HepG2 (cell line): ENCODE results near the gene METTL6. TPM values are rescaled to one million over a fixed set of nuclear protein-coding genes. Genes with fewer than 3 reads are reported as not detected.

ENCODE experiments used
- ATF1 ChIP-seq: IDR thresholded peaks from 2 replicates; pipeline ENCODE4 v1.6.1; 2016; ENCODE audit warnings: mild to moderate bottlenecking, control low read depth
- ATF4 ChIP-seq, 2 experiments: fragments of 450-650 bp in 1 of 2; sonication (generic) in 1 of 2; formaldehyde crosslinking; IDR thresholded peaks; 2 replicates each; pipeline versions ENCODE4 v1.5.0 to v1.8.0; 2020 to 2022; ENCODE audit warnings: mild to moderate bottlenecking in 1 of 2, missing genetic modification reagents in 1 of 2
- ATM ChIP-seq: fragments of 450-650 bp; IDR thresholded peaks from 2 replicates; pipeline ENCODE4 v1.7.1; 2017; ENCODE audit warnings: mild to moderate bottlenecking, borderline replicate concordance
- CHD4 ChIP-seq: fragments of 200-600 bp; sonication (generic); IDR thresholded peaks from 2 replicates; pipeline ENCODE4 v1.7.0; 2017; ENCODE audit warnings: mild to moderate bottlenecking, low read length, borderline replicate concordance
- EZH2 ChIP-seq: conservative IDR thresholded peaks from 2 replicates; pipeline ENCODE4 v1.6.1; 2012; ENCODE audit warnings: mild to moderate bottlenecking, low read depth, low read length, moderate library complexity
- FOSL2 ChIP-seq: sonication (generic); formaldehyde crosslinking; IDR thresholded peaks from 2 replicates; pipeline ENCODE4 v1.4.0; 2020; ENCODE audit warnings: missing genetic modification reagents
- FOXM1 ChIP-seq: sonication (generic); formaldehyde crosslinking; IDR thresholded peaks from 2 replicates; pipeline ENCODE4 v1.5.0; 2020; ENCODE audit warnings: missing genetic modification reagents
- HOXA9 ChIP-seq: sonication (generic); formaldehyde crosslinking; IDR thresholded peaks from 2 replicates; pipeline ENCODE4 v1.8.1; 2022; ENCODE audit warnings: missing genetic modification reagents, mild to moderate bottlenecking, moderate library complexity, borderline replicate concordance
- ISL2 ChIP-seq: sonication (generic); formaldehyde crosslinking; IDR thresholded peaks from 2 replicates; pipeline ENCODE4 v1.5.0; 2020; ENCODE audit warnings: missing genetic modification reagents
- KDM1A ChIP-seq: IDR thresholded peaks from 2 replicates; pipeline ENCODE4 v1.6.1; 2016; ENCODE audit warnings: missing compliant biosample characterization
- PHF5A ChIP-seq: IDR thresholded peaks from one replicate; pipeline ENCODE4 v1.6.1; 2018; ENCODE audit warnings: low read depth, missing genetic modification reagents; ENCODE audit not compliant: unreplicated experiment
- PLRG1 ChIP-seq: fragments of 450-650 bp; conservative IDR thresholded peaks from 2 replicates; pipeline ENCODE4 v1.6.1; 2016
- POGZ ChIP-seq: sonication (generic); formaldehyde crosslinking; IDR thresholded peaks from 2 replicates; pipeline ENCODE4 v1.4.0; 2020; ENCODE audit warnings: mild to moderate bottlenecking, missing genetic modification reagents
- PTBP1 ChIP-seq: fragments of 200-400 bp; formaldehyde crosslinking; IDR thresholded peaks from 2 replicates; pipeline ENCODE4 v1.6.1; 2018; ENCODE audit warnings: low read length, low read depth; ENCODE audit not compliant: poor library complexity, severe bottlenecking
- TFDP2 ChIP-seq: sonication (generic); formaldehyde crosslinking; IDR thresholded peaks from 2 replicates; pipeline ENCODE4 v1.4.0; 2020; ENCODE audit warnings: missing genetic modification reagents
- THAP7 ChIP-seq: sonication (generic); formaldehyde crosslinking; IDR thresholded peaks from 2 replicates; pipeline ENCODE4 v1.8.1; 2023; ENCODE audit warnings: mild to moderate bottlenecking, missing genetic modification reagents
- ZBTB21 ChIP-seq: sonication (generic); formaldehyde crosslinking; IDR thresholded peaks from 2 replicates; pipeline ENCODE4 v1.4.0; 2020; ENCODE audit warnings: missing genetic modification reagents
- ZFP1 ChIP-seq: IDR thresholded peaks from 2 replicates; pipeline ENCODE4 v1.6.1; 2016
- ZFP91 ChIP-seq: sonication (generic); formaldehyde crosslinking; IDR thresholded peaks from 2 replicates; pipeline ENCODE4 v1.9.0; 2022; ENCODE audit warnings: missing genetic modification reagents, mild to moderate bottlenecking, borderline replicate concordance
- ZKSCAN5 ChIP-seq: sonication (generic); formaldehyde crosslinking; IDR thresholded peaks from 2 replicates; pipeline ENCODE4 v1.5.1; 2020; ENCODE audit warnings: mild to moderate bottlenecking, missing genetic modification reagents
- ZNF205 ChIP-seq: IDR thresholded peaks from 2 replicates; pipeline ENCODE4 v1.6.1; 2018; ENCODE audit warnings: missing biosample characterization, missing genetic modification reagents
- ZNF614 ChIP-seq: IDR thresholded peaks from 2 replicates; pipeline ENCODE4 v1.6.1; 2018; ENCODE audit warnings: missing biosample characterization, missing genetic modification reagents, inconsistent platforms, borderline replicate concordance
- ZSCAN21 ChIP-seq: sonication (generic); formaldehyde crosslinking; IDR thresholded peaks from 2 replicates; pipeline ENCODE4 v1.8.0; 2022; ENCODE audit warnings: mild to moderate bottlenecking, missing genetic modification reagents, moderate library complexity, borderline replicate concordance
- polyA plus RNA-seq, 8 experiments: library from polyadenylated mRNA; depleted of rRNA in 3 of 8; stranded (reverse) in 7 of 8; unstranded in 1 of 8; fragments of >200 nt; fragmentation: Illumina TruSeq in 4 of 8; extraction: Trizol in 4 of 8; gene quantifications; 2 replicates each; pipeline versions ENCODE4 v1.2.1 to v1.2.3, GENCODE V29; 2011 to 2016; ENCODE audit warnings: low read depth in 4 of 8, missing spikeins in 1 of 8, mixed read lengths in 1 of 8; ENCODE audit not compliant: insufficient read depth in 1 of 8
- total RNA-seq, 5 experiments: library from RNA; depleted of rRNA; stranded (reverse); fragments of >200 nt; fragmentation: Illumina TruSeq; extraction: Trizol; gene quantifications; 2 replicates each; pipeline ENCODE4 v1.2.3, GENCODE V29; 2016; ENCODE audit warnings: low read depth in 1 of 5
- TF ChIP-seq, protein P1 (sequence below): sonication (generic); formaldehyde crosslinking; IDR thresholded peaks from 2 replicates; pipeline ENCODE4 v1.5.0; 2020; ENCODE audit warnings: missing genetic modification reagents, mild to moderate bottlenecking, borderline replicate concordance

The METTL6 gene
- total and polyA plus RNA-seq, 2 of the 13 experiments (the other 11 are each of a cell fraction or from before 2014, with no cell fraction given), result 17.2 to 29.4 TPM

- TF ChIP-seq ZFP91 (no peak), PLRG1 (no peak), CHD4 (no peak), ISL2 (CRISPR knock-in tag) (no peak), EZH2 (no peak), ZBTB21 (CRISPR knock-in tag) (peak; percentile 92), THAP7 (CRISPR knock-in tag) (no peak), ZNF614 (CRISPR knock-in tag) (peak; percentile 63; the same call in 1 of the 2 replicates), KDM1A (CRISPR knock-in tag) (no peak), ZSCAN21 (no peak), FOXM1 (CRISPR knock-in tag) (no peak), ATM (no peak), ZFP1 (CRISPR knock-in tag) (0 out of 2 replicates have a peak, but pooled peaks have one; percentile 50), ATF1 (CRISPR knock-in tag) (peak; percentile 94), ZNF205 (CRISPR knock-in tag) (no peak), ATF4 (CRISPR knock-in tag; IDR thresholded peaks at IDR 0.05) (no peak), TFDP2 (CRISPR knock-in tag) (no peak), FOSL2 (peak; percentile 57), PHF5A (CRISPR knock-in tag) (no peak), HOXA9 (CRISPR knock-in tag) (no peak), POGZ (CRISPR knock-in tag) (peak; percentile 94), PTBP1 (no peak), ZKSCAN5 (CRISPR knock-in tag) (no peak)
- TF ChIP-seq, protein P1, sequence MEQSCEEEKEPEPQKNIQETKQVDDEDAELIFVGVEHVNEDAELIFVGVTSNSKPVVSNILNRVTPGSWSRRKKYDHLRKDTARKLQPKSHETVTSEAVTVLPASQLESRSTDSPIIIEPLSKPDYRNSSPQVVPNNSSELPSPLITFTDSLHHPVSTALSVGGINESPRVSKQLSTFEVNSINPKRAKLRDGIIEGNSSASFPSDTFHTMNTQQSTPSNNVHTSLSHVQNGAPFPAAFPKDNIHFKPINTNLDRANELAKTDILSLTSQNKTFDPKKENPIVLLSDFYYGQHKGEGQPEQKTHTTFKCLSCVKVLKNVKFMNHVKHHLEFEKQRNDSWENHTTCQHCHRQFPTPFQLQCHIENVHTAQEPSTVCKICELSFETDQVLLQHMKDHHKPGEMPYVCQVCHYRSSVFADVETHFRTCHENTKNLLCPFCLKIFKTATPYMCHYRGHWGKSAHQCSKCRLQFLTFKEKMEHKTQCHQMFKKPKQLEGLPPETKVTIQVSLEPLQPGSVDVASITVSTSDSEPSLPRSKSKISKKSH (CRISPR knock-in tag), result no peak
Measured at GRCh38 chr3:15377961-15378791, 49.2 kb downstream of the METTL6 start (continued).
